Natural killer cell (primary cell): ENCODE measurements around the gene ZG16B. TPM values are rescaled to one million over a fixed set of nuclear protein-coding genes. Genes with fewer than 3 reads are reported as not detected.

Source experiments
- ATAC-seq, 3 donors: fragments of 150-1000 bp in 2 of 3; fragments of 200-7000 bp in 1 of 3; cut with Tn5 transposase; 1 replicate in 1 of 3; 2 replicates in 2 of 3; pipeline ENCODE4 v1.10.0; 2021; ENCODE audit warnings: mild to moderate bottlenecking in 2 of 3, moderate library complexity in 2 of 3
- DNase-seq, 2 donors: peaks; one replicate each; pipeline versions ENCODE4 v3.0.0 to v3.0.0-alpha.2; 2013 to 2021; ENCODE audit warnings: mixed read lengths in 1 of 2
- H3K27ac ChIP-seq: one replicate; pipeline ENCODE4 v1.5.1; 2013; ENCODE audit warnings: mild to moderate bottlenecking, low read length
- H3K27me3 ChIP-seq: one replicate; pipeline ENCODE4 v1.6.1; 2013; ENCODE audit warnings: low read length; ENCODE audit not compliant: control insufficient read depth, insufficient read depth
- H3K36me3 ChIP-seq: one replicate; pipeline ENCODE4 v1.6.1; 2013; ENCODE audit warnings: low read length; ENCODE audit not compliant: control insufficient read depth, insufficient read depth
- H3K4me1 ChIP-seq: one replicate; pipeline ENCODE4 v1.6.1; 2013; ENCODE audit warnings: low read length; ENCODE audit not compliant: control insufficient read depth, insufficient read depth
- H3K4me3 ChIP-seq: one replicate; pipeline ENCODE4 v1.5.1; 2013; ENCODE audit warnings: low read length
- H3K9me3 ChIP-seq: one replicate; pipeline ENCODE4 v1.6.1; 2013; ENCODE audit warnings: low read length; ENCODE audit not compliant: control insufficient read depth, insufficient read depth
- H3K27ac Mint-ChIP-seq, 2 donors: one replicate each; pipeline ENCODE4 v1.8.0; 2022; ENCODE audit warnings: mild to moderate bottlenecking in 2 of 2, mixed read lengths in 2 of 2, moderate library complexity in 1 of 2
- H3K27me3 Mint-ChIP-seq, 2 donors: one replicate each; pipeline ENCODE4 v1.8.0; 2022; ENCODE audit warnings: low read depth in 2 of 2, mixed read lengths in 2 of 2
- H3K36me3 Mint-ChIP-seq: one replicate; pipeline ENCODE4 v1.8.0; 2022; ENCODE audit warnings: mixed read lengths
- H3K4me1 Mint-ChIP-seq, 2 donors: one replicate each; pipeline ENCODE4 v1.8.0; 2022; ENCODE audit warnings: mixed read lengths in 2 of 2
- H3K4me3 Mint-ChIP-seq: one replicate; pipeline ENCODE4 v1.8.0; 2022; ENCODE audit warnings: mild to moderate bottlenecking, moderate library complexity, mixed read lengths
- H3K9me3 Mint-ChIP-seq, 2 donors: one replicate each; pipeline ENCODE4 v1.8.0; 2022; ENCODE audit warnings: mixed read lengths in 2 of 2
- CTCF ChIP-seq: fragments of 200-600 bp; IDR thresholded peaks from one replicate; pipeline ENCODE4 v1.8.0; 2022; ENCODE audit warnings: antibody characterized with exemption
- WGBS: methylation state at CpG from one replicate; pipeline ENCODE4 v1.1.7; 2013; ENCODE audit warnings: missing lambda C conversion rate; ENCODE audit not compliant: insufficient coverage; 5-methylcytosine and 5-hydroxymethylcytosine counted together
- intact Hi-C: fragments of 100-400 bp; cut with micrococcal nuclease; formaldehyde crosslinking; loops from one replicate; pipeline ENCODE4 v1.14.2; 2022
- total RNA-seq, 4 donors: library from RNA; stranded (reverse); fragments of 120-200 nt in 1 of 4; gene quantifications; one replicate each; pipeline versions ENCODE4 v1.2.3 to v1.2.4, GENCODE V29; 2013 to 2022

Gene ZG16B
- total RNA-seq, 3 donors from 2014 or later (not counting 1 experiment from before 2014, with no cell fraction given) = 0.78 to 1.5 (median 1.1) TPM

DNA sequence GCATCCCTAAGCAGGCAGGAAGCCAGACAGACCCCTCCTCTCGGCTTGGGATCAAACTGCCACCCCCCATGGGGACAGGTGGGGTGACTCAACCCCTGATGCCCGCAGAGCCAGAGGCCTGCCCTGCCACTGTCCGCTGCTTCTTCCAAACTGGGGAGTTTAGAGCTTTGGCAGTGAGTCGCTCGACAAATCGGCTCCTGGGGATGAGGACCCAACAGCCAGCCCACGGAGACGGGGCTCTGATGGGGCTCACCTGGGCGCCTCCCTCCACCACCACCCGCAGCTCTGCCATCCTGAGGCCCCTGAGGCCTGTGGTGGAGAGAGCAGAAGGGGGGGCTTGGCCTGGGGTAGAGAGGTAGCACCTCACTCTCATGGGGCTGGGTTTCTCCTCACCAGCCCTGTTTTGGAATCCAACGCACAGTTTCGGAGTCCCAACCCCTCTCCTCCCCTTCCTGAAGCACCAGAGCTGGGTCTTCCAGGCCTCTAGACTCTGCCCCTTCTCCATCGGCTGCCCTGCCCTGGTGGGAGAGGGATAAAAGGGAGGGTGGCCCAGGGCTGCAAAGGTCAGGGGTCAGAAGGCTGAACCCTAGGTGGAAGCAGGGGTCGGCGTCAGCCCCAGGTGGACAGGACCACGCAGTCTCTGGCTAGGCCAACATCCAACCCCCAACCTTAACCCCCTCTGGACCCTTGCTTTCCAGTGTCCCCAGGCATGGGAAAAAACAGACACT lies 22.1 kb downstream of the ZG16B start:
- Mint-ChIP-seq H3K4me3 (no peak overlapping the region), H3K36me3 (peaks cover 10% of the 10 kb centered on the region), H3K27ac (no peak overlapping the region), H3K4me1 (peaks cover 14 to 22% of the 10 kb centered on the region in 2 donors), H3K27me3 (peaks cover 6 to 18% of the 10 kb centered on the region in 2 donors), H3K9me3 (peaks cover 5 to 9% of the 10 kb centered on the region in 2 donors)
- WGBS = 91% methylated on average over 13 of the region's 16 CpGs
- Histone ChIP-seq H3K4me1 (peaks cover 24% of the 10 kb centered on the region), H3K27ac (no peak overlapping the region), H3K36me3 (no peaks in the 10 kb centered on the region), H3K9me3 (peaks cover 6% of the 10 kb centered on the region), H3K27me3 (no peaks in the 10 kb centered on the region), H3K4me3 (no peak overlapping the region)
- DNase-seq = no peak
- intact Hi-C loops = no loop called here
- no peak for TF ChIP-seq CTCF
- no peak for ATAC-seq

DNA sequence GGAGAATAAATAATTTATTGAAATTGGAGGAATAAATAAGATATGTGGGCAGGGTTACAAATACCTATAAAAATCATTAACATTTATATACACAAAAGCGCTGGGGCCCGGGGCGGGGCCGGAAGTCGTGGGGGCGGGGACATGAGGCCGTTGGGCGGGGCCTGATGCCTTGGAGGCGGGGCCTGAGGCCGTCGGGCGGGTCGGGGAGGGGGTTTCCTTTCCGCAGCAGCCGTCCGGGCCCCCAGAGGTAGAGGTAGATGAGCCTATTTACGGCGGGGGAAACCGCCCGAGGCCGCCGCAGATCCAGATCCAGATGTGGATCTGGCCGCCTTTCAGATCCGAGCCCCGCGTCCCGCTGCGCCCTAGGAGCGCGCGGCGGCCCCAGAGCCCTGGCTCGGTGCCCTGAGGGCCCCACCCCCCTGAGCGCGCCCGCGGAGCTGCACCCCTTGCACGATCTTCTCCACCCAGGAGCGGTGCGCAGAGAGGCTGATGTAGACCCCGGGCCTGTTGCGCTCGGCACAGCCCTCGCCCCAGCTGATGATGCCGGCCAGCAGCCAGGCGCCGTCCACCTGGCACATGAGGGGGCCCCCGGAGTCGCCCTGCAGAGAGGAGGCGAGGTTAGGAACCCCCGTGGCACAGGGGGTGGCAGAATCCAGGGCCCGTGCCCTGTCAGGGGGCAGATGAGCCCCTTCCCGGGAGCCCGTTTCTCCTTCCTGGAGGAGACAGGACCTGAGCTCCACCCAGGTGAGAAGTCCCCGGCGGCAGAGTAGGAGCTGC lies 22.8 kb downstream of the ZG16B start:
- Histone ChIP-seq H3K4me3 (no peak overlapping the region), H3K36me3 (no peaks in the 10 kb centered on the region), H3K27me3 (peaks cover 3% of the 10 kb centered on the region), H3K9me3 (peaks cover 6% of the 10 kb centered on the region), H3K4me1 (peaks cover 24% of the 10 kb centered on the region), H3K27ac (no peak overlapping the region)
- peak in 1 of 2 donors; percentile 41 for DNase-seq
- no peak overlapping the region for H3K27ac Mint-ChIP-seq
- intact Hi-C loops = no loop called here
- H3K36me3 Mint-ChIP-seq = peaks cover 10% of the 10 kb centered on the region
- H3K27me3 Mint-ChIP-seq = peaks cover 6 to 23% of the 10 kb centered on the region in 2 donors
- peak in 1 of 3 donors; percentile 35 for ATAC-seq
- no peak overlapping the region for H3K4me3 Mint-ChIP-seq
- H3K4me1 Mint-ChIP-seq = peaks cover 18 to 28% of the 10 kb centered on the region in 2 donors
- WGBS = 55% methylated on average over 55 of the region's 56 CpGs
- TF ChIP-seq CTCF = no peak
- H3K9me3 Mint-ChIP-seq = peaks cover 5 to 9% of the 10 kb centered on the region in 2 donors

GRCh38 chr16:2853531-2854073 lies 23.5 kb downstream of the ZG16B start:
- Histone ChIP-seq H3K4me3 (no peak overlapping the region), H3K27ac (no peak overlapping the region), H3K9me3 (peaks cover 6% of the 10 kb centered on the region), H3K4me1 (peaks cover 30% of the 10 kb centered on the region), H3K27me3 (peaks cover 3% of the 10 kb centered on the region), H3K36me3 (no peaks in the 10 kb centered on the region)
- Mint-ChIP-seq H3K27me3 (peaks cover 6 to 23% of the 10 kb centered on the region in 2 donors), H3K36me3 (peaks cover 10% of the 10 kb centered on the region), H3K9me3 (peaks cover 5 to 9% of the 10 kb centered on the region in 2 donors), H3K4me1 (peaks cover 18 to 28% of the 10 kb centered on the region in 2 donors), H3K27ac (no peak overlapping the region), H3K4me3 (no peak overlapping the region)
- DNase-seq (no peak), ATAC-seq (no peak)
- intact Hi-C loops = no loop called here
- no peak for TF ChIP-seq CTCF
- 82% methylated on average over 18 of the region's 18 CpGs for WGBS
